Mammary epithelial cell (primary cell): ENCODE results near the gene SPHKAP.

Source experiments
- EZH2 ChIP-seq: IDR thresholded peaks from 2 replicates; pipeline ENCODE4 v1.6.1; 2012; ENCODE audit warnings: low read length, inconsistent platforms, borderline replicate concordance
- TF ChIP-seq, protein P1 (sequence below), 2 donors: IDR thresholded peaks in 1 of 2; conservative IDR thresholded peaks in 1 of 2; 2 replicates each; pipeline ENCODE4 v1.5.1; 2011 to 2012; ENCODE audit warnings: inconsistent platforms in 2 of 2, low read length in 2 of 2, mild to moderate bottlenecking in 2 of 2, control low read depth in 1 of 2, low read depth in 1 of 2; ENCODE audit not compliant: insufficient read depth in 1 of 2; ENCODE audit errors: extremely low read depth in 1 of 2

DNA sequence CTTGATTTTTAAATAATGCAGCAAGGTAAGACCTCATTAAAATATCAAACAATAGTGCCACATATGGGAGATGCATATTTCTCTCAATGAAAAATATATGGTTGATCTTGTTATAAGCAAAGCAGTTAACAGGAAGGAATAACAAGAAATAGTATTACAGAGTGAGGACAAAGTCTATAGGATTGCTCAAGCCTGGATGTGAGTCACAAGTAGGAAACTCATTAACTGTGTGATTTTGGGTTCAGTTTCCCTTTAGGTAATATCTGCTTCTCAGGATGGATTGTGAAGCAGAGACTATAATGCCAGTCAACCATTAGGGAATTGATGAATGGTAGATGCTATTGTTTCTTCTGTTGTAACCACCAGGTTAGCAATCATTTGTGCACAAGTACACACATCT, 42.9 kb upstream of the SPHKAP start:
- TF ChIP-seq, protein P1, sequence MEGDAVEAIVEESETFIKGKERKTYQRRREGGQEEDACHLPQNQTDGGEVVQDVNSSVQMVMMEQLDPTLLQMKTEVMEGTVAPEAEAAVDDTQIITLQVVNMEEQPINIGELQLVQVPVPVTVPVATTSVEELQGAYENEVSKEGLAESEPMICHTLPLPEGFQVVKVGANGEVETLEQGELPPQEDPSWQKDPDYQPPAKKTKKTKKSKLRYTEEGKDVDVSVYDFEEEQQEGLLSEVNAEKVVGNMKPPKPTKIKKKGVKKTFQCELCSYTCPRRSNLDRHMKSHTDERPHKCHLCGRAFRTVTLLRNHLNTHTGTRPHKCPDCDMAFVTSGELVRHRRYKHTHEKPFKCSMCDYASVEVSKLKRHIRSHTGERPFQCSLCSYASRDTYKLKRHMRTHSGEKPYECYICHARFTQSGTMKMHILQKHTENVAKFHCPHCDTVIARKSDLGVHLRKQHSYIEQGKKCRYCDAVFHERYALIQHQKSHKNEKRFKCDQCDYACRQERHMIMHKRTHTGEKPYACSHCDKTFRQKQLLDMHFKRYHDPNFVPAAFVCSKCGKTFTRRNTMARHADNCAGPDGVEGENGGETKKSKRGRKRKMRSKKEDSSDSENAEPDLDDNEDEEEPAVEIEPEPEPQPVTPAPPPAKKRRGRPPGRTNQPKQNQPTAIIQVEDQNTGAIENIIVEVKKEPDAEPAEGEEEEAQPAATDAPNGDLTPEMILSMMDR (conservative IDR thresholded peaks at IDR 0.05 in 1 of 2, IDR thresholded peaks at IDR 0.05 in 1 of 2; ENCODE audit: extremely low read depth in 1 of 2, insufficient read depth in 1 of 2, low read depth in 1 of 2, low read length in 2 of 2), result no peak
- TF ChIP-seq EZH2, result no peak
